ENCODE measurements around the gene ANP32A.

ANP32A gene

DNA sequence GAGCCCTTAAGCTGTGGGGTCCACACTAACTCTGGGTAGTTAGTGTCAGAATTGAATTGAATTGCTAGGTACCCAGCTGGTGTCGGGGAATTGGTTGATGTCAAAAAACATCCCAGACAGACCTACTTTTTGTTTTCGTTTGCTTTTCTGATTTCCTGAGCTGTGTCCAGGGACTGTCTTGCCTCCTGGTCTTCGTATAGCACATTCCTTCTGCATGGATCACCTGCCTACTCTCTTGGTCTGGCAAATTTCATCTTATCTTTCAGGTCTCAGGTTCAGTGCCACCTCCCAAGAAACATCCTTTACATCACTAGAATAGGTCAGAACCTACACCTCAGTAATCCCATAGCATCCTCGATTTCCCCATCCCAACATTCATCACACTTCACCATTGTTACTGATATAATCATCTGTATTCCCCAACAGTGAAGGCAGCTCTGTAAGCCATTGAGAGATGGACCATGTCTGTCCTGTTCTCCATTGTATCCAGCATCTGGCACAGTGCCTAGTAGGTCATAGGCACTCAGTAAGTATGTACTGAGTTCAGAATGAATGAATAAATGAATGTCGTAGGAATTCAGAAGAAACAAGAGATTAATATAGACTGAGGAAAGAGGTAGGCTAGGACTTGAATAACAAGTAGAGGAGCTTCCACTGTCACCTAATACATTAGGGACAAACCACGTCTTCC is 81.2 kb downstream of the ANP32A start:
- no peak for DNase-seq

DNA sequence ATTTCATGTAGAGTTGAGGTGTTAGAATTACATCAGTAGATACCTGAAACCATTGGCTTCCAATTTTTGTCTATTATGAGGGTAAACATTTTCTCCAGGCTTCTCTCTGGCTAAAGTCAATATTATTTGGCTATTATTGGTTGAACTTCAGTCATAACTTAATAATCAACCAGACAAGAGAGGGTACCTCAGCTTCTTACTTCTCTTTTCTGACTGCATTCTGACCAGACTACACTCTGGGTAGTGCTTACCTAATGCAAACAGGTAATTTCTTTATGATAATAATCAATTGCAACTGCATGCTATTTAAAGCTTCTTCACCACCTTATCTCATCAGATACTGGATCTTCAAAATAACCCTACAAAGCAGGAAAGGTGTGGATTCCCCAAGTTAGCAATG is 85.1 kb downstream of the ANP32A start:
- no peak for DNase-seq

DNA sequence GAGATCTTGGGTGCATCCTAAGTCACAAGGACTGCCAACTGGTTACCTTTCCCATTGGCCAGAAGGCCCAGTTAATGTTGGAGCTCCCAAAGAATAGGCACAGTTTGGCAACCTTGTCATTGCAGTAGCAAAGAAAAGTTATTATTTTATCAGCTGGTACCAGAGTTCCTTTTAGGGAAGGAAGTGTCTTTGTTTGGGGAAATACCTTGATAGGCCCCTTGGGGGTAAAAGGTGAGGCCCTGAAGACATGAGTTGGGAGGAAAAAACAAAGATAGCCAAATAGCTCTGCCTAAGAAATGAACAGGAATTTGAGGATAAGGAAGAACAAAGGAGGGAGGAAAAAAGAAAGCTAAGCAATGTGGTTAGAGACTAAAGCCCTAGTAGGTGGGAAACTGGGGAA is 85.8 kb downstream of the ANP32A start:
- DNase-seq, result no peak

DNA sequence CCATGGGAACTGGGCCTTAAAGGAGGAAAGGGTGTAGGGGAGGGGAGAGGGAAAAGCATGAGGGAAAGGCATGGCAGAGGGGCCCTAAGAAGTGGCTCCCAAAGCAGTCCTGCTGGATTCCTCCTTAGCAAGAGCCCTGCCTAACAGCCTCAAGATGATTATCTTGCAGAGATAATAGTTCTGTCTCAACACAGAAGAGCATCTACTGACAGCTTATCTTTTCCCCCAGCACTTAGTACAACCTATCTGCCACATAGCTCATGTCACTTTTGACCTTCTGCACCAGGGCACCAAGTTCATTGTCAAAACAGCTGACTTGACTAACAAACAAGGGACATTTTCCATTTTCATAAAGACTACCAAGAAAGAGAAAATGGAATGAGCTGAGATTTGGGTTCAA is 86.3 kb downstream of the ANP32A start:
- DNase-seq, result no peak

DNA sequence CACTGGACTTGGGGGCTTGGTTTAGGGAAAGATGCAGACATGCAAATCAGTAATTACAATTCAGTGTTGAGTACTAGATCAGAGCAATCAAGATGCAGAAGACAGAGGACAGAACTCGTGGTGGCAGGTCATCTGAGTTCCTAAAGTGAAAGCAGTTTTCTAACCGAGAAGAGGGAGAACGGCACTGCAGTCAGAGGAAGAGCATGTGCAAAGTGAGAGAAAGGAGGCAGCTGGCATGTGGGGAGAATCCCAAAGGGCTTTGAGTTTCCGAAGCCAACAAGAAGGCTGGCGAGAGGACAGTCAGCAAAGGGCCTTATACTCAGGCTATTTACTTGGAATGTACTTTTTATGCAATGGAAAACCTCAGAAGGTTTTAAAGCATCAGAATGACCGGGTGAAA is 87.0 kb downstream of the ANP32A start:
- no peak for DNase-seq

DNA sequence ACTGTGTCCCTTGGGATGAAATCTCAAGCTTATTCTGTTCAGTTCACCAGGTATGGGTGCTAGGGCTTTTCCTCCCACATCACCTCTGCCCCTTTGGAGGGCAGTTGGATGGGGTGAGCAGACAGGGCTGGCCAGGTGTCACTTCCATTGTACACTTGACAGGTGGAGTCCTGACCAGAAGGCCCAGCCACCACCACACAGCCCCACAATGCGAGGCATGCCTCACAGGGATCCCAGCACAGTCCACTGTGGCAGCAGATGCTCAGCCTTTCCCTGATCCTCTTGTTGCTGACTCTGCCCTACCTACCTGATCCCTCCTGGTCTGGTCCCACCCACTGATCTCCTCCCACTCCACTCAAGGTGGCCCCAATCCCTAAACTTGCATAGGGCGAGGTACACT is 88.2 kb downstream of the ANP32A start:
- DNase-seq, result no peak

DNA sequence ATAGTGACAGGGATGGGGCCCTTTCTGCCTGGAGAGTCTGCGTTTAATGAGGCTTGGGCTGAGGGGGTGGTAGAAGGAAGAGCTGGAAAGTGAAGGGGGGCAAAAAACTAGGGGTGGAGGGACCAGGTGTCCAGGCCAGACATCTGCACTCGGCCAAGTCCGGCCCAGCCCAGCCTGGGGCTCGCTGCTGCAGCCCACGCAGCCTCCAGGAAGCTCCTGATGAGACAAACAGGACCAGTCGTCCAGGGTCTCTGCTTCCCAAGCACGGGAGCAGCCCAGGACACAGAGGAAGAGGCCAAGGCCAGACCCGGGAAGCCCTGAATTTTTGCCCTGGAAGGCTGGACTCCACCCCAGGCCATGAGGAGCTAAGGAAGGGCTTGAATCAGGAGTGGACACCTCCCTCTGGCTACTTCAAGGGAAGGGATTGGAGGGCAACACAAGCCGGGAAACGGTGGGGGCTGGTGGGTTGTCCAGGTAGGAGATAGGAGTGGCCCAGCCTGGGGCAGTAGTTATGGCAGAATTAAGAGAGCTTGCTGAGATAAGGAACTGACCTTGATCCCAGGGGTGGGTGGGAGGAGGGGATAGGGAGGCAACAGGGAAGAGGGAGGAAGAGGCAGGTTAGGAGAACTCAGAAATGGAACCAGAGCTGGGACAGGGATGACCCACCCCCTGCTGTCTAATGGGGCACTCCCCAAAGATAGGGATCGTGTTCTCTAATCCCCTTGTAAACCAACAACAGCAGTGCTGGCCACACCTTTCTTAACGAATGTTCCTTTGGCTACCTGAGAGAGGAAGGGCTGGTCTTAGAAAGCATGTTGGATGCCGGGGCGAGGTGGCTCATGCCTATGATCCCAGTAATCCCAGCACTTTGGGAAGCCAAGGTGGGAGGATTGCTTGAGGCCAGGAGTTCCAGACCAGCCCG is 89.5 kb downstream of the ANP32A start:
- DNase-seq, result no peak

DNA sequence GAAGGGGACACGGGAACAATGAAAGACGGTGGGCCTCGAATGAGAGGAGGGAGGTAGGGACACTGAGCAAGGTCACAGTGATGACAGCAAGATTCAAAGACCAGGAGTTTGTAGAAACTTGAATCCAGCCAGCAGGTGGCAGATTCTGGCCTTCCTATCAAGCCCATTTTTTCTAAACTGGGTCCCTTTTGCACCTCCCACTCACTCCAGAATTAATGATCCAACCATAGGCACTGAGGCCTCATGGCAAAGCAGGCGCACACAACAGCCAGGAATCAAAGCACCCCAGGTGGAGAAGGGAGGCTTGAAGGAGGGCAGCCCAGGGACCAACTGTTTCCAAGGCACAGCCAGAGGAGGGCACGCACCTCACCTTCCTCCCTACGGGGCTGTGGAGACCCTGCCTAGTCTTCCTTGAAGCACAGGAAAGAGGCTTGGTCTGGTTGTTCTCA is 90.2 kb downstream of the ANP32A start:
- no peak for DNase-seq

DNA sequence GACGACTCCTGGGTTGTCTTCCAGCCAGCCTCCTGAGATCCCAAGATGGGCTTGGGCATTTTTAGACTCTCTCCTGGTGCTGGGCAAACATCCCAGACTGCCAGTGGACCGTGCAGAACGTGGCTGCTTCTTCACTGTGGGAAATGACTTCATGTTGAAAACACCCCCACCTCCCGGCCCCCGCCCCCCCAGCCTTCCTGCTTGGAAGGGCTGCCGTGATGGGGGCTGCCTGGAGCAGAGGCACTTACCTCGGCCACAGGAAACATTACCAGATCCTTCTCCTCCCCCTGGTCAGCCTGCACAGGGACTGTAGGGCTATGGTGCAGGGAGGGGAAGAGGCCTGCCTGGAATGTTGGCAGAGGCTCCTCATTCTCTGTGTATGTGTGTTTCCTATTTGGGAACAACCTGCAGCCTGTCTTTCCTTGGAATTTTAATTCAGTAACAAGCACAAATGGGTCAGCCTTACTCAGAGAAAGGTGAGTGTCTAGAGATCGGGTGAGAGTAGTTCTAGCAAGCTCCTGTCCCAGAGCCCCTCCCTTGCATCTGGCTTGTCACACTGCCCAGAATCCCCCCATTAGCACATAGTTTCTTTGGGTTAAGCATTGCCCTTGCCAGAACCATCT is 90.8 kb downstream of the ANP32A start:
- no peak for DNase-seq
